Measurements from ENCODE around the gene COX19. TPM values are rescaled to one million over a fixed set of nuclear protein-coding genes. Genes with fewer than 3 reads are reported as not detected.

Gene COX19
- total and polyA plus RNA-seq, 2 donors (not counting 1 experiment from before 2014, with no cell fraction given): 14.7 to 38.3 TPM

DNA sequence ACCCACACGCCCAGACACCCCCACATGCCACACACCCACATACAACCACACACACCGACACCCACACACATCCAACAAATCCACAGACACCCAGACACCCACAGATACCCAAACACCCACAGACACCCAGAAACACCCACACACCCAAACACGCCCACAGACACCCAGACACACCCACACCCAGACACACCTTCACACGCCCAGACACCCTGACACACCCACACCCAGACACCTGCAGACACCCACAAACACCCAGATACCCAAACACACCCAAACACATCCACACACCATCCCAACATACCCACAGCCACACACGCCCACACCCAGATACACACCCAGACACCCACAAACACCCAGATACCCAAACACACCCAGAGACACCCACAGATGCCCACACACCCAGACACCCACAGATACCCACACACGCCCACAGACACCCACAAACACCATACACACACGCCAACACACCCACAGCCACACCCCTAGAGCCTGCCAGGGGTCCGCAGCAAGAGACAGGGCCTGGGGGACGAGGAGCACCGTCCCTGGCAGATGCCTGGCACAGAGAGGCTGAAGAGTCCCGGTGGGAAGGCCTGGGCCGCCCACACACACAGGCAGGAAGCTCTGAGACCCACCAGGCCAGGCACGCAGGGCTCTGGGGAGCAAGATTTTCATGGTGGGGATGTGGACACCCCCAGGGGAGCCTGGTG, 36.1 kb upstream of the COX19 start:
- no peak for DNase-seq
- H3K79me2 ChIP-seq (ENCODE audit: control insufficient read depth, insufficient read depth, low read length): peaks cover 68% of the 10 kb centered on the region
- Mint-ChIP-seq H3K4me3 (peak overlapping the region; percentile 52), H3K27me3 (no peaks in the 10 kb centered on the region), H3K9me3 (ENCODE audit: insufficient read depth) (no peaks in the 10 kb centered on the region), H3K4me1 (peaks cover 41% of the 10 kb centered on the region), H3K27ac (peak overlapping the region; percentile 56)
- H3K4me3 ChIP-seq (ENCODE audit: control extremely low read depth in 1 of 5, extremely low read depth in 1 of 5, insufficient read depth in 1 of 5, low read depth in 2 of 5, low read length in 4 of 5): no peak overlapping the region
- peaks cover 0 to 33% of the 10 kb centered on the region in 2 experiments for H3K36me3 ChIP-seq (replicated peaks in 1 of 2; ENCODE audit: control extremely low read depth in 1 of 2, control insufficient read depth in 1 of 2, extremely low read depth in 1 of 2, insufficient read depth in 2 of 2, low read length in 1 of 2)
- ChIA-PET CTCF (interaction anchor here (1.5 to 1.7 kb wide), 2 partner anchors 10 to 18 kb away, joined by 4 to 10 read pairs; no protein-coding TSS in a partner anchor), POLR2A (interaction anchor here (1.4 kb wide), 1 partner anchor 18 kb away, joined by 6 read pairs; no protein-coding TSS in a partner anchor)
- no peak overlapping the region for H3K27ac ChIP-seq (ENCODE audit: low read length in 2 of 2)
- H3K4me2 ChIP-seq (replicated peaks; ENCODE audit: low read depth, low read length, poor library complexity, severe bottlenecking): peak overlapping the region; percentile 46
- H2AFZ ChIP-seq (ENCODE audit: insufficient read depth, low read depth, low read length, poor library complexity, severe bottlenecking): no peak overlapping the region
- peaks cover 0 to 5% (median 0%) of the 10 kb centered on the region in 3 donors for H3K9me3 ChIP-seq (ENCODE audit: control extremely low read depth in 1 of 3, control insufficient read depth in 2 of 3, insufficient read depth in 1 of 3, low read length in 2 of 3)
- whole genome bisulfite sequencing (ENCODE audit: insufficient coverage): 82% methylated on average over 13 of the region's 13 CpGs
- no peaks in the 10 kb centered on the region for H3K27me3 ChIP-seq (replicated peaks in 1 of 4; ENCODE audit: control extremely low read depth in 1 of 4, control insufficient read depth in 3 of 4, insufficient read depth in 4 of 4, low read length in 3 of 4)
- H3K4me1 ChIP-seq (ENCODE audit: control insufficient read depth in 2 of 2, insufficient read depth in 2 of 2, low read length in 2 of 2): peaks cover 10 to 17% of the 10 kb centered on the region in 2 donors
- H4K20me1 ChIP-seq (ENCODE audit: control insufficient read depth, insufficient read depth, low read length, poor library complexity, severe bottlenecking): peaks cover 92% of the 10 kb centered on the region
- ATAC-seq (ENCODE audit: low read depth): peak; percentile 18
- intact Hi-C loops (cut with micrococcal nuclease): no loop called here
- H3K9ac ChIP-seq (ENCODE audit: low read length): no peak overlapping the region
- TF ChIP-seq, protein P1, sequence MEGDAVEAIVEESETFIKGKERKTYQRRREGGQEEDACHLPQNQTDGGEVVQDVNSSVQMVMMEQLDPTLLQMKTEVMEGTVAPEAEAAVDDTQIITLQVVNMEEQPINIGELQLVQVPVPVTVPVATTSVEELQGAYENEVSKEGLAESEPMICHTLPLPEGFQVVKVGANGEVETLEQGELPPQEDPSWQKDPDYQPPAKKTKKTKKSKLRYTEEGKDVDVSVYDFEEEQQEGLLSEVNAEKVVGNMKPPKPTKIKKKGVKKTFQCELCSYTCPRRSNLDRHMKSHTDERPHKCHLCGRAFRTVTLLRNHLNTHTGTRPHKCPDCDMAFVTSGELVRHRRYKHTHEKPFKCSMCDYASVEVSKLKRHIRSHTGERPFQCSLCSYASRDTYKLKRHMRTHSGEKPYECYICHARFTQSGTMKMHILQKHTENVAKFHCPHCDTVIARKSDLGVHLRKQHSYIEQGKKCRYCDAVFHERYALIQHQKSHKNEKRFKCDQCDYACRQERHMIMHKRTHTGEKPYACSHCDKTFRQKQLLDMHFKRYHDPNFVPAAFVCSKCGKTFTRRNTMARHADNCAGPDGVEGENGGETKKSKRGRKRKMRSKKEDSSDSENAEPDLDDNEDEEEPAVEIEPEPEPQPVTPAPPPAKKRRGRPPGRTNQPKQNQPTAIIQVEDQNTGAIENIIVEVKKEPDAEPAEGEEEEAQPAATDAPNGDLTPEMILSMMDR (IDR thresholded peaks at IDR 0.05): no peak
- TF ChIP-seq EZH2 (IDR thresholded peaks at IDR 0.05; ENCODE audit: borderline replicate concordance, insufficient read depth, low read depth, low read length, poor library complexity, severe bottlenecking): no peak

DNA sequence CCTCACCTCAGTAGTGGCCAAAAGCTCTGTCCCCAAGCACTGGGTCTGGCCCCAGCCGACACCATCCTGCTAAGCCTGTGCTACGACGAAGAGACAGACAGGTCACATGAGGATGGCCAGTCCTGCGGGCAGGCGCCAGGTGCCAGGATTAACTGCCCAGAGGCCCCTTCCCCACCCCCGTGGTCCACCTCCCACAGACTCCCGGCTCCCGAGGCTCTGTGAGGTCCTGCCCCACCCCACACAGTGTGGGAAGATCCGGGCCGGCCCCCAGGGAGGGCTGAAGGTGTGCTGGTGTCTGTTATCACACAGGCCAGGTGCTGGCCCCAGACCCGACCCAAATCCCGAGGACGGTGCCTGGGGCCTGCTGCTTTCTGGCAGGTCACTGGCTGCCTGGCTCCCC, 34.9 kb upstream of the COX19 start:
- H3K79me2 ChIP-seq (ENCODE audit: control insufficient read depth, insufficient read depth, low read length): peaks cover 57% of the 10 kb centered on the region
- peaks cover 0 to 5% (median 0%) of the 10 kb centered on the region in 3 donors for H3K9me3 ChIP-seq (ENCODE audit: control extremely low read depth in 1 of 3, control insufficient read depth in 2 of 3, insufficient read depth in 1 of 3, low read length in 2 of 3)
- Mint-ChIP-seq H3K27me3 (no peaks in the 10 kb centered on the region), H3K4me3 (no peak overlapping the region), H3K9me3 (ENCODE audit: insufficient read depth) (no peaks in the 10 kb centered on the region), H3K27ac (no peak overlapping the region), H3K4me1 (peaks cover 43% of the 10 kb centered on the region)
- no peak overlapping the region for H3K4me2 ChIP-seq (replicated peaks; ENCODE audit: low read depth, low read length, poor library complexity, severe bottlenecking)
- DNase-seq (no peak), ATAC-seq (ENCODE audit: low read depth) (no peak)
- H3K27ac ChIP-seq (ENCODE audit: low read length in 2 of 2): no peak overlapping the region
- no peak overlapping the region for H2AFZ ChIP-seq (ENCODE audit: insufficient read depth, low read depth, low read length, poor library complexity, severe bottlenecking)
- H3K9ac ChIP-seq (ENCODE audit: low read length): no peak overlapping the region
- TF ChIP-seq, protein P1 (IDR thresholded peaks at IDR 0.05): no peak
- no peak for TF ChIP-seq EZH2 (IDR thresholded peaks at IDR 0.05; ENCODE audit: borderline replicate concordance, insufficient read depth, low read depth, low read length, poor library complexity, severe bottlenecking)
- CTCF ChIA-PET: interaction anchor here (1.1 kb wide), 1 partner anchor 55 kb away, joined by 3 read pairs; no protein-coding TSS in a partner anchor
- H3K27me3 ChIP-seq (replicated peaks in 1 of 4; ENCODE audit: control extremely low read depth in 1 of 4, control insufficient read depth in 3 of 4, insufficient read depth in 4 of 4, low read length in 3 of 4): no peaks in the 10 kb centered on the region
- H3K4me3 ChIP-seq (ENCODE audit: control extremely low read depth in 1 of 5, extremely low read depth in 1 of 5, insufficient read depth in 1 of 5, low read depth in 2 of 5, low read length in 4 of 5): no peak overlapping the region
- intact Hi-C loops (cut with micrococcal nuclease): no loop called here
- WGBS (ENCODE audit: insufficient coverage): 94% methylated on average over 10 of the region's 13 CpGs
- H4K20me1 ChIP-seq (ENCODE audit: control insufficient read depth, insufficient read depth, low read length, poor library complexity, severe bottlenecking): peaks cover 92% of the 10 kb centered on the region
- H3K36me3 ChIP-seq (replicated peaks in 1 of 2; ENCODE audit: control extremely low read depth in 1 of 2, control insufficient read depth in 1 of 2, extremely low read depth in 1 of 2, insufficient read depth in 2 of 2, low read length in 1 of 2): peaks cover 0 to 33% of the 10 kb centered on the region in 2 experiments
- POLR2A ChIA-PET: no interaction called here
- H3K4me1 ChIP-seq (ENCODE audit: control insufficient read depth in 2 of 2, insufficient read depth in 2 of 2, low read length in 2 of 2): peaks cover 10 to 17% of the 10 kb centered on the region in 2 donors

All from B cell (primary cell).